HepG2 (cell line): Measurements from ENCODE around the gene BIVM. TPM values are rescaled to one million over a fixed set of nuclear protein-coding genes. Genes with fewer than 3 reads are reported as not detected.

Experiments
- ATAC-seq: fragments of 200-7000 bp; cut with Tn5 transposase; 3 replicates; pipeline ENCODE4 v1.9.1; 2020; ENCODE audit warnings: mild to moderate bottlenecking, moderate library complexity
- BruUV-seq: library from RNA; stranded (reverse); fragments of 400-500 nt; replicated peaks from 2 replicates; lab custom pipeline; 2021; lab: Mats Ljungman, UMichigan
- CTCF ChIA-PET: fragments of 300-600 bp; formaldehyde crosslinking; extraction: SDS; loops from one replicate; lab custom pipeline; 2021; ENCODE audit warnings: low total read pairs, inconsistent platforms, low intra/inter-chr PET ratio; lab: Yijun Ruan, JAX
- POLR2A ChIA-PET: fragments of 350-600 bp; sonication (Branson Sonifier 250); formaldehyde crosslinking; loops from one replicate; lab custom pipeline; 2020; ENCODE audit warnings: antibody characterized with exemption, inconsistent platforms; lab: Yijun Ruan, JAX
- DNase-seq: peaks from one replicate; pipeline ENCODE4 v3.0.0-alpha.2; 2015; ENCODE audit warnings: low spot score
- FAIRE-seq: peaks from 3 replicates; lab custom pipeline; 2011; peaks lifted over from hg19 to GRCh38; lab: Jason Lieb, UNC
- H2AFZ ChIP-seq: one replicate; pipeline ENCODE4 v1.6.1; 2011; ENCODE audit warnings: low read length, inconsistent platforms
- H3K27ac ChIP-seq: fragments of 300-600 bp; 3 replicates; pipeline ENCODE4 v1.8.0; 2011; ENCODE audit warnings: mixed run types, mild to moderate bottlenecking, mixed read lengths, low read length, inconsistent platforms; ENCODE audit not compliant: insufficient read depth; ENCODE audit errors: extremely low read length
- H3K27me3 ChIP-seq, 2 experiments: fragments of 200-600 bp in 1 of 2; 2 replicates in 1 of 2; 3 replicates in 1 of 2; pipeline versions ENCODE4 v1.6.0 to v1.8.0; 2011; ENCODE audit warnings: low read length in 2 of 2, mild to moderate bottlenecking in 2 of 2, moderate library complexity in 2 of 2, inconsistent platforms in 1 of 2; ENCODE audit not compliant: insufficient read depth in 2 of 2, control insufficient read depth in 1 of 2
- H3K36me3 ChIP-seq, 2 experiments: fragments of 200-600 bp in 1 of 2; replicated peaks in 1 of 2; 2 replicates in 1 of 2; 3 replicates in 1 of 2; pipeline versions ENCODE4 v1.5.1 to v1.8.0; 2011; ENCODE audit warnings: low read length in 2 of 2, inconsistent platforms in 1 of 2; ENCODE audit not compliant: insufficient read depth in 2 of 2, control insufficient read depth in 1 of 2
- H3K4me1 ChIP-seq: 2 replicates; pipeline ENCODE4 v1.5.1; 2012; ENCODE audit warnings: low read length, inconsistent platforms; ENCODE audit not compliant: insufficient read depth
- H3K4me2 ChIP-seq: 2 replicates; pipeline ENCODE4 v1.6.0; 2011; ENCODE audit warnings: low read depth, low read length, inconsistent platforms
- H3K4me3 ChIP-seq, 3 experiments: fragments of 200-600 bp in 1 of 3; sonication (generic), shearing (Covaris generic) in 1 of 3; replicated peaks in 1 of 3; 2 replicates each; pipeline ENCODE4 v1.5.1; 2011 to 2016; ENCODE audit warnings: low read length in 3 of 3, inconsistent platforms in 2 of 3, low read depth in 2 of 3, mild to moderate bottlenecking in 2 of 3, control low read depth in 1 of 3, mixed read lengths in 1 of 3; ENCODE audit not compliant: insufficient read depth in 1 of 3
- H3K79me2 ChIP-seq: one replicate; pipeline ENCODE4 v1.6.1; 2011; ENCODE audit warnings: low read length, inconsistent platforms; ENCODE audit not compliant: insufficient read depth
- H3K9ac ChIP-seq: 2 replicates; pipeline ENCODE4 v1.6.0; 2011; ENCODE audit warnings: mild to moderate bottlenecking, low read depth, low read length, inconsistent platforms; ENCODE audit not compliant: insufficient read depth
- H3K9me3 ChIP-seq: 2 replicates; pipeline ENCODE4 v1.5.1; 2012; ENCODE audit warnings: mild to moderate bottlenecking, low read length
- H4K20me1 ChIP-seq: 2 replicates; pipeline ENCODE4 v1.6.0; 2011; ENCODE audit warnings: inconsistent platforms, mild to moderate bottlenecking, low read length, moderate library complexity; ENCODE audit not compliant: insufficient read depth
- GATA4 ChIP-seq: sonication (generic); IDR thresholded peaks from 2 replicates; pipeline ENCODE4 v1.6.1; 2016; ENCODE audit warnings: antibody characterized with exemption, low read depth, borderline replicate concordance
- JUND ChIP-seq: sonication (generic); formaldehyde crosslinking; IDR thresholded peaks from 2 replicates; pipeline ENCODE4 v1.8.0; 2022; ENCODE audit warnings: mild to moderate bottlenecking, missing genetic modification reagents
- PHF20 ChIP-seq: sonication (generic); formaldehyde crosslinking; IDR thresholded peaks from 2 replicates; pipeline ENCODE4 v1.5.0; 2020; ENCODE audit warnings: mild to moderate bottlenecking, missing genetic modification reagents
- SP140L ChIP-seq: sonication (generic); formaldehyde crosslinking; IDR thresholded peaks from 2 replicates; pipeline ENCODE4 v1.4.0; 2020; ENCODE audit warnings: missing genetic modification reagents, borderline replicate concordance
- THAP9 ChIP-seq: sonication (generic); formaldehyde crosslinking; IDR thresholded peaks from 2 replicates; pipeline ENCODE4; 2020; ENCODE audit warnings: missing genetic modification reagents, mild to moderate bottlenecking, borderline replicate concordance
- U2AF2 ChIP-seq: fragments of 200-400 bp; formaldehyde crosslinking; IDR thresholded peaks from 2 replicates; pipeline ENCODE4 v1.6.1; 2017; ENCODE audit warnings: low read depth, mild to moderate bottlenecking, low read length
- ZBTB7B ChIP-seq: sonication (generic); formaldehyde crosslinking; IDR thresholded peaks from 2 replicates; pipeline ENCODE4 v1.4.0; 2020; ENCODE audit warnings: missing genetic modification reagents
- ZNF17 ChIP-seq: sonication (generic); formaldehyde crosslinking; IDR thresholded peaks from 2 replicates; pipeline ENCODE4 v1.5.0; 2020; ENCODE audit warnings: mild to moderate bottlenecking, missing genetic modification reagents
- ZNF24 ChIP-seq: fragments of 450-650 bp; IDR thresholded peaks from 2 replicates; pipeline ENCODE4 v1.6.1; 2017; ENCODE audit warnings: antibody characterized with exemption, mild to moderate bottlenecking
- ZNF350 ChIP-seq: sonication (generic); formaldehyde crosslinking; IDR thresholded peaks from 2 replicates; pipeline ENCODE4 v1.4.0; 2020; ENCODE audit warnings: mild to moderate bottlenecking, low read depth, missing genetic modification reagents, borderline replicate concordance
- ZNF629 ChIP-seq: sonication (generic); formaldehyde crosslinking; conservative IDR thresholded peaks from 2 replicates; pipeline ENCODE4 v1.5.0; 2020; ENCODE audit warnings: missing genetic modification reagents
- ZNF691 ChIP-seq: sonication (generic); formaldehyde crosslinking; IDR thresholded peaks from 2 replicates; pipeline ENCODE4 v1.4.0; 2020; ENCODE audit warnings: missing genetic modification reagents, low read depth, mild to moderate bottlenecking, borderline replicate concordance
- ZUFSP ChIP-seq: sonication (generic); formaldehyde crosslinking; IDR thresholded peaks from 2 replicates; pipeline ENCODE4 v1.9.0; 2021; ENCODE audit warnings: missing genetic modification reagents, mild to moderate bottlenecking, borderline replicate concordance
- WGBS: methylation state at CpG from one replicate; pipeline ENCODE4 v1.1.6; 2017; ENCODE audit warnings: low lambda C conversion rate; 5-methylcytosine and 5-hydroxymethylcytosine counted together
- in situ Hi-C: cut with HindIII; loops from 2 replicates; pipeline ENCODE4 v1.10.0; 2017; ENCODE audit warnings: low pct_unique_long_range_greater_than_20kb; ENCODE audit not compliant: extremely low pct_ligation_motif_present
- intact Hi-C: fragments of 100-400 bp; cut with micrococcal nuclease; formaldehyde crosslinking; loops from one replicate; pipeline ENCODE4 v1.10.0; 2022; ENCODE audit not compliant: unreplicated experiment
- polyA plus RNA-seq, 8 experiments: library from polyadenylated mRNA; depleted of rRNA in 3 of 8; stranded (reverse) in 7 of 8; unstranded in 1 of 8; fragments of >200 nt; fragmentation: Illumina TruSeq in 4 of 8; extraction: Trizol in 4 of 8; gene quantifications; 2 replicates each; pipeline versions ENCODE4 v1.2.1 to v1.2.3, GENCODE V29; 2011 to 2016; ENCODE audit warnings: low read depth in 4 of 8, missing spikeins in 1 of 8, mixed read lengths in 1 of 8; ENCODE audit not compliant: insufficient read depth in 1 of 8
- total RNA-seq, 5 experiments: library from RNA; depleted of rRNA; stranded (reverse); fragments of >200 nt; fragmentation: Illumina TruSeq; extraction: Trizol; gene quantifications; 2 replicates each; pipeline ENCODE4 v1.2.3, GENCODE V29; 2016; ENCODE audit warnings: low read depth in 1 of 5
- TF ChIP-seq, protein P1 (sequence below): sonication (generic); formaldehyde crosslinking; IDR thresholded peaks from 2 replicates; pipeline ENCODE4 v1.8.1; 2023; ENCODE audit warnings: missing genetic modification reagents, inconsistent platforms, borderline replicate concordance
- TF ChIP-seq, protein P2 (sequence below): sonication (generic); formaldehyde crosslinking; IDR thresholded peaks from 2 replicates; pipeline ENCODE4 v1.4.0; 2020; ENCODE audit warnings: mild to moderate bottlenecking, missing genetic modification reagents, borderline replicate concordance

The BIVM gene
- total and polyA plus RNA-seq, 2 of the 13 experiments (the other 11 are each of a cell fraction or from before 2014, with no cell fraction given), result 10.4 to 15.8 TPM

GRCh38 chr13:102862624-102863210 lies 63.8 kb downstream of the BIVM start (continued):
- TF ChIP-seq ZBTB7B, result no peak
- TF ChIP-seq ZNF691 (CRISPR knock-in tag), result no peak
- TF ChIP-seq U2AF2, result no peak
- no peak for TF ChIP-seq GATA4
- no peak for TF ChIP-seq ZNF17

DNA sequence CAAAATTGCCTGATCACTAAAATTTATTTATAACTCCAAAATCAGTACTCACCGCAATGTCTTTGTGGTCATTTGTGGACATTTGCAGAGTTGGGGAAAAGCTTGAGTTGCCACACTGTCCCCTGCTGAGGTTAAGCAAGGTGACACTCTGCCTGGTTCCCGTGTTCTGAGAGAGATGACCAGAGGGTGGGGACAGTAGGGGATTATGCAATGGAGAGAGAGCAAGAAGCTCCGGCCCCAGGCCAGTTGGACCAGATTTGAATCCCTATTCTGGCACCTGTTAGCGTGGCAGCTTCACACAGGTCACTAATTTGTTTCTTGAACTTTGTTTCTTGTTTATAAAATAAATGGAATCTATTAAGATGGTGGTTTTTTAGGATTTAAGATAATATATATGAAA lies 64.7 kb downstream of the BIVM start:
- no peaks in the 10 kb centered on the region for H3K4me1 ChIP-seq
- FAIRE-seq (no peak), ATAC-seq (no peak), DNase-seq (no peak)
- in situ Hi-C loops, result no loop called here
- no peaks in the 10 kb centered on the region for H3K27me3 ChIP-seq
- ChIA-PET CTCF (no interaction called here), POLR2A (no interaction called here)
- H3K4me2 ChIP-seq, result no peak overlapping the region
- intact Hi-C loops, result no loop called here
- no peak overlapping the region for H3K27ac ChIP-seq
- no peak overlapping the region for H2AFZ ChIP-seq
- no peaks in the 10 kb centered on the region for H4K20me1 ChIP-seq
- peaks cover 16 to 80% of the 10 kb centered on the region in 2 experiments for H3K36me3 ChIP-seq
- no peak overlapping the region for H3K9ac ChIP-seq
- H3K4me3 ChIP-seq, result no peak overlapping the region
- H3K9me3 ChIP-seq, result no peaks in the 10 kb centered on the region
- BruUV-seq, result no TSS peak
- no peaks in the 10 kb centered on the region for H3K79me2 ChIP-seq
- WGBS, result 87% methylated on average over 4 of the region's 4 CpGs
- TF ChIP-seq ZNF350, result no peak
- no peak for TF ChIP-seq ZNF629 (CRISPR knock-in tag)
- TF ChIP-seq, protein P1, sequence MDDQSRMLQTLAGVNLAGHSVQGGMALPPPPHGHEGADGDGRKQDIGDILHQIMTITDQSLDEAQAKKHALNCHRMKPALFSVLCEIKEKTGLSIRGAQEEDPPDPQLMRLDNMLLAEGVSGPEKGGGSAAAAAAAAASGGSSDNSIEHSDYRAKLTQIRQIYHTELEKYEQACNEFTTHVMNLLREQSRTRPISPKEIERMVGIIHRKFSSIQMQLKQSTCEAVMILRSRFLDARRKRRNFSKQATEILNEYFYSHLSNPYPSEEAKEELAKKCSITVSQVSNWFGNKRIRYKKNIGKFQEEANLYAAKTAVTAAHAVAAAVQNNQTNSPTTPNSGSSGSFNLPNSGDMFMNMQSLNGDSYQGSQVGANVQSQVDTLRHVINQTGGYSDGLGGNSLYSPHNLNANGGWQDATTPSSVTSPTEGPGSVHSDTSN (CRISPR knock-in tag), result no peak
- TF ChIP-seq ZUFSP, result no peak
- no peak for TF ChIP-seq PHF20 (CRISPR knock-in tag)
- TF ChIP-seq, protein P2, sequence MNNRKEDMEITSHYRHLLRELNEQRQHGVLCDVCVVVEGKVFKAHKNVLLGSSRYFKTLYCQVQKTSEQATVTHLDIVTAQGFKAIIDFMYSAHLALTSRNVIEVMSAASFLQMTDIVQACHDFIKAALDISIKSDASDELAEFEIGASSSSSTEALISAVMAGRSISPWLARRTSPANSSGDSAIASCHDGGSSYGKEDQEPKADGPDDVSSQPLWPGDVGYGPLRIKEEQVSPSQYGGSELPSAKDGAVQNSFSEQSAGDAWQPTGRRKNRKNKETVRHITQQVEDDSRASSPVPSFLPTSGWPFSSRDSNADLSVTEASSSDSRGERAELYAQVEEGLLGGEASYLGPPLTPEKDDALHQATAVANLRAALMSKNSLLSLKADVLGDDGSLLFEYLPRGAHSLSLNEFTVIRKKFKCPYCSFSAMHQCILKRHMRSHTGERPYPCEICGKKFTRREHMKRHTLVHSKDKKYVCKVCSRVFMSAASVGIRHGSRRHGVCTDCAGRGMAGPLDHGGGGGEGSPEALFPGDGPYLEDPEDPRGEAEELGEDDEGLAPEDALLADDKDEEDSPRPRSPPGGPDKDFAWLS (CRISPR knock-in tag), result no peak
- no peak for TF ChIP-seq ZNF24
- TF ChIP-seq SP140L, result no peak
- TF ChIP-seq THAP9, result no peak
- TF ChIP-seq JUND, result no peak
